KMS-11 (cell line): Measurements from ENCODE around the gene RITA1.

Experiments used
- H2AFZ ChIP-seq: fragments of 200-600 bp; sonication (generic); 2 replicates; pipeline ENCODE4 v1.6.1; 2016; ENCODE audit warnings: antibody characterized with exemption, mixed run types, low read depth
- H3K27ac ChIP-seq: fragments of 200-600 bp; sonication (generic); 2 replicates; pipeline ENCODE4 v1.6.1; 2016; ENCODE audit warnings: mild to moderate bottlenecking, mixed run types
- H3K27me3 ChIP-seq: fragments of 200-600 bp; sonication (generic); 2 replicates; pipeline ENCODE4 v1.6.1; 2017; ENCODE audit warnings: mild to moderate bottlenecking, low read depth, mixed run types, moderate library complexity; ENCODE audit not compliant: insufficient read depth
- H3K36me3 ChIP-seq: fragments of 200-600 bp; sonication (generic); 2 replicates; pipeline ENCODE4 v1.6.1; 2017; ENCODE audit warnings: mild to moderate bottlenecking, mixed run types; ENCODE audit not compliant: insufficient read depth
- H3K4me1 ChIP-seq: fragments of 200-600 bp; sonication (generic); 2 replicates; pipeline ENCODE4 v1.6.1; 2016; ENCODE audit warnings: mild to moderate bottlenecking, low read depth, mixed run types; ENCODE audit not compliant: poor library complexity, severe bottlenecking
- H3K4me2 ChIP-seq: fragments of 200-600 bp; sonication (generic); 2 replicates; pipeline ENCODE4 v1.7.0; 2016; ENCODE audit warnings: mild to moderate bottlenecking, mixed run types
- H3K4me3 ChIP-seq: fragments of 200-600 bp; sonication (generic); IDR thresholded peaks from 2 replicates; pipeline ENCODE4 v1.6.1; 2017; ENCODE audit warnings: low read depth, low read length, mixed read lengths; ENCODE audit not compliant: insufficient read depth
- H3K79me2 ChIP-seq: fragments of 200-600 bp; sonication (generic); 2 replicates; pipeline ENCODE4 v1.6.1; 2016; ENCODE audit warnings: low read depth, mixed run types; ENCODE audit not compliant: insufficient read depth
- H3K9ac ChIP-seq: fragments of 200-600 bp; sonication (generic); 2 replicates; pipeline ENCODE4 v1.6.1; 2016; ENCODE audit warnings: mild to moderate bottlenecking, mixed run types
- H4K20me1 ChIP-seq: fragments of 200-600 bp; sonication (generic); 2 replicates; pipeline ENCODE4 v1.6.1; 2016; ENCODE audit warnings: mild to moderate bottlenecking, mixed run types; ENCODE audit not compliant: insufficient read depth
- TF ChIP-seq, protein P1 (sequence below): fragments of 200-600 bp; sonication (generic); conservative IDR thresholded peaks from 2 replicates; pipeline ENCODE4 v1.6.1; 2017; ENCODE audit warnings: low read depth, mild to moderate bottlenecking, antibody characterized with exemption, low read length, moderate library complexity, mixed read lengths

The RITA1 gene

DNA sequence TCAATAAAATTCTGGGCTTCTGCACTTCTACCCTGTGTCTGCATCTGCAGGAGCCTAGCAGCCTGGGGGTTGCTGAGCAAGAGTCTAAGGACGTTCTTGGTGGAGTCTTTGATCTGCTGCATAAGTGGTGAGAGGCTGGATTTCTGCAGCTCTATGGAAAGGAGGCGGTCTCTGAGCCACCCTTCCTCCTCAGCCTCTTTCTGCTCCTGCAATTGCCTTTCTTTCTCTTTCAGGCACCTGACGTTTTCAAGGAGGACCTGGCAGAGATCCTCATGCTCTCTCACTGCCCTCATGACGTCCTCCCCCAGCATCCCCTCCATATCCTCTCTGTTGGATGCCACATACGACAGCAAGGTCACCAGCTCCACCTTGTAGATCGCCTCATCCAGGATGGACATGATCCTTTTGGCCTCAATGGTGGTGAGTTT is 22.1 kb downstream of the RITA1 start:
- Histone ChIP-seq H4K20me1 (no peaks in the 10 kb centered on the region), H2AFZ (peak overlapping the region; percentile 9; the same call in 1 of the 2 replicates), H3K4me1 (peaks cover 60% of the 10 kb centered on the region), H3K27me3 (no peaks in the 10 kb centered on the region), H3K27ac (peak overlapping the region; percentile 61; the same call in 1 of the 2 replicates), H3K4me2 (peak overlapping the region; percentile 95), H3K79me2 (no peaks in the 10 kb centered on the region), H3K4me3 (no peak overlapping the region), H3K36me3 (no peaks in the 10 kb centered on the region), H3K9ac (no peak overlapping the region)
- TF ChIP-seq, protein P1, sequence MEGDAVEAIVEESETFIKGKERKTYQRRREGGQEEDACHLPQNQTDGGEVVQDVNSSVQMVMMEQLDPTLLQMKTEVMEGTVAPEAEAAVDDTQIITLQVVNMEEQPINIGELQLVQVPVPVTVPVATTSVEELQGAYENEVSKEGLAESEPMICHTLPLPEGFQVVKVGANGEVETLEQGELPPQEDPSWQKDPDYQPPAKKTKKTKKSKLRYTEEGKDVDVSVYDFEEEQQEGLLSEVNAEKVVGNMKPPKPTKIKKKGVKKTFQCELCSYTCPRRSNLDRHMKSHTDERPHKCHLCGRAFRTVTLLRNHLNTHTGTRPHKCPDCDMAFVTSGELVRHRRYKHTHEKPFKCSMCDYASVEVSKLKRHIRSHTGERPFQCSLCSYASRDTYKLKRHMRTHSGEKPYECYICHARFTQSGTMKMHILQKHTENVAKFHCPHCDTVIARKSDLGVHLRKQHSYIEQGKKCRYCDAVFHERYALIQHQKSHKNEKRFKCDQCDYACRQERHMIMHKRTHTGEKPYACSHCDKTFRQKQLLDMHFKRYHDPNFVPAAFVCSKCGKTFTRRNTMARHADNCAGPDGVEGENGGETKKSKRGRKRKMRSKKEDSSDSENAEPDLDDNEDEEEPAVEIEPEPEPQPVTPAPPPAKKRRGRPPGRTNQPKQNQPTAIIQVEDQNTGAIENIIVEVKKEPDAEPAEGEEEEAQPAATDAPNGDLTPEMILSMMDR: no peak

DNA sequence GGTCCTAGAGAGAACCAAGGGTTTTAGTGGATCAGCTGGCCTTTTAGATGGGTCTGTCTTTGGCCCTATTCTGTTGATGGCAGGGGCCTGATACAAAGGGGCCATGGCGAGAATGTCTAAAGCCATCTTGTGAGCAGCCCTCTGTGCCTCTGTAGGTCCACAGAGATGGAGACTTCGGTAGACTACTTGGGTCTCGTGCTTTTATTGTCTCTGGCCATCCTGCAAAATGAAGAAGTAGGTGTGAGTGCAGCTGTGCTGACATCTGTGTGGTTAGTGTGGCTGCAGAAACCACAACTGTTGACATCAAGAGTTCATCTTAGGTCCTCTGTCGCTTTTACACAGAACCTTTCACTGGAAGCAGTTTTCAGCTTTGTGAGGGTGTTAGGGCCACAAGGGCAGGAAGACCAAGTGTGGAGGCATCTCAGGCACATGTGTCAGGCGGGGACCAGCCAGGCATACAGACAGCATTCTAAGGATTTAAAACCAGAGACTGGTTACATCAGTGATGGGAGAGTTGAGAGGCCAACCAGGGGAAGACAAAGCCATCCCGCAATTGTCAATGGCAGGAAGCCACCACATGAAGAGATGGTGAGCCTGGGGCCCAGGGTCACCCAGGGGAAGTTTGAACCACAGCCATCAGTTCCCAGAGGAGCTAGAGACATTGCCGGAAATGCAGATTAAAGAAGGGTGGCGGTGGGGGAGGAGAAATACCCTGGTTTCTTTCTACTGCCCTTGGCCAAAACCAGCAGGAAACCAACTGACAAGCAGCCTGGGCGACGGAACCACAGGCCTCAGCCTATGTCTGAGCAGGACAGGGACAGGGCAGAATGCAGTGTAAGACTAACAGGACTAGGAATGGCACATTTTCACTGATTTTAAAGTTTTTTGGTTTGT is 22.8 kb downstream of the RITA1 start:
- TF ChIP-seq, protein P1: no peak
- Histone ChIP-seq H3K4me1 (peaks cover 60% of the 10 kb centered on the region), H3K4me3 (no peak overlapping the region), H3K4me2 (peak overlapping the region; percentile 95), H3K9ac (no peak overlapping the region; the same call in 1 of the 2 replicates), H3K36me3 (no peaks in the 10 kb centered on the region), H3K27me3 (no peaks in the 10 kb centered on the region), H3K79me2 (no peaks in the 10 kb centered on the region), H2AFZ (peak overlapping the region; percentile 9; the same call in 1 of the 2 replicates), H3K27ac (peak overlapping the region; percentile 61), H4K20me1 (no peaks in the 10 kb centered on the region)

DNA sequence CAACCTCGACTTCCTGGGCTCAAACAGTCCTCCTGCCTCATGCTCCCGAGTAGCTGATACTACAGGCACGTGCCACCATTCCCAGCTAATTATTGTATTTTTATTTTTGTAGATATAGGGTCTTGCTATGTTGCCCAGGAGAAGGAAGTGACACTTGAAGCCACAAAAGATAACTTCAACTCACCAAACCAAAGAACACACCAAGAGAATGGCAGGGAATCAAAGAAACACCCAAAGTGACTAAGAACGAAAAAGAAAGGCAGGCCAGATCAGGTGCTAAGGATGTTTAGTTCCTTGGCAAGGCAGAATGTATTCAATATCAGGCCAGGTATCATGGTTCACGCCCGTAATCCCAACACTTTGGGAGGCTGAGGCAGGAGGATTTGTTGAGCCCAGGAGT is 25.6 kb downstream of the RITA1 start:
- Histone ChIP-seq H3K4me1 (peaks cover 65% of the 10 kb centered on the region), H3K9ac (no peak overlapping the region), H3K4me3 (no peak overlapping the region), H3K27me3 (no peaks in the 10 kb centered on the region), H2AFZ (no peak overlapping the region), H3K4me2 (no peak overlapping the region), H3K27ac (no peak overlapping the region), H3K36me3 (no peaks in the 10 kb centered on the region), H4K20me1 (no peaks in the 10 kb centered on the region), H3K79me2 (no peaks in the 10 kb centered on the region)
- TF ChIP-seq, protein P1: no peak

DNA sequence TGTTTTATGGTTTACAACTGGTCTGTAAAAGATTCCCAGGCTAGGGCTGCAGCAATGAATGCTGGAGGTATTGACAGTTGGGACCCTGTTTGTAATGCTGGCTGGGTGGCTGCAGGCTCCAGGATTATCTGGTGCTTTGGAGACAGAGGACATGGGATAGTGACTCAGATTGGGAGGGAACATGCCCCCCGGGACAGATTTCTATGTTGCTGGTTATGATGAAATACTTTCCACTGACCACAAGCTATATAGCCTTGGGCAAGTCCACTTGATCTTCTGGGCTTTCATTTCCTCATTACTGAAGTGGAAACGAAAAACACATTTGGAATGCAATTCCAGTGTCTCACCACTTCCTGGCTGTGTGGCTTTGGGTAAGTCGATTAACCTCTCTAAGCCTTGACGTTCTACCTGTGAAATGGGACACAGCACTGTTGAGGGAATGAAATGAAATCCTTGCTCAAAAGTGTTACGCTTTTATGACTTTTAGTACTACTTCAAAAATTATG is 29.4 kb downstream of the RITA1 start:
- Histone ChIP-seq H3K4me3 (no peak overlapping the region), H3K27ac (no peak overlapping the region), H2AFZ (no peak overlapping the region), H3K79me2 (no peaks in the 10 kb centered on the region), H3K36me3 (no peaks in the 10 kb centered on the region), H3K4me2 (no peak overlapping the region), H4K20me1 (no peaks in the 10 kb centered on the region), H3K9ac (no peak overlapping the region), H3K27me3 (no peaks in the 10 kb centered on the region), H3K4me1 (peaks cover 32% of the 10 kb centered on the region)
- TF ChIP-seq, protein P1: no peak
